GM18861 (cell line): ENCODE data around the gene MTF1.

Source experiments
- ATAC-seq: cut with Tn5 transposase; IDR thresholded peaks from one replicate; pipeline ENCODE4 v1.9.1; 2021; ENCODE audit not compliant: unreplicated experiment

MTF1 gene

DNA sequence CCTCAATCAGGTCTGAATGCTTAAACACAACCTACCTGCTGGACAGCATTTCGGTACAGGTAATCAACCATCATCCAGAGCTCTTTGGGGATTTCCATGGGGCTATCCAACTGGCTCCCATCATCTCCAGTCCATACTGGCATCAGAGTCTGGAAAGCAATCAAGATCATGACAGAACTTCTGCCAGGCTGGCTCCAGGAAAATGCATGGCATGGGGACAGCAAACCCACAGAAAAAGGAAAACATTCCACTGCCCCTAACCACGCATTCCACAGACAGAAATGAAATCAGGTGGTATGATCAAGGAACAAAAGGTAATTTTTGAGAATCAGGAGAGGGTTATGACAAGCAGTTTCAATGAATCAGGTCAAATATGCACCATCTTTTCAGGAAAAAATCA, 9.1 kb upstream of the MTF1 start:
- ATAC-seq = no peak

- ATAC-seq = no peak
These were observed 8.4 kb upstream of the MTF1 start for GRCh38 chr1:37867784-37868183.

DNA sequence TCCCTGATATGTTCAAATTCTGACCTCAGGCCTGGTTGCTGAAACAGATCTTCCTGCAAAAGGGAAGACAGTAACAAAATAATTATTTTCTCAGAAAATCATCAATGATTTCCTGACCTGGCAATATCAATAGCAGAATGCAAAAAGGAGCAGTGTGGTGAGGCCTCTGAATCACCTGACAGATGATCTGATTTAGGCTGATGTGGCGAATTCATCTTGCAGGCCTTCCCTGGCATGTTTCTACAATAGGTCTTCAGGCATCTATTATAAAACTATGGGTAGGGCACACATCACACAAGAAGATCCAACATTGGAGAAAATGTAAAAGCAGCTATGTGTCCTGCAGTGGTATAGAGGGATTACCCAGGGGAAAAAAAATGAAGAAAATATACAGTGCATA, 7.1 kb upstream of the MTF1 start:
- ATAC-seq = no peak

GRCh38 chr1:37865348-37866120, 6.1 kb upstream of the MTF1 start:
- no peak for ATAC-seq

DNA sequence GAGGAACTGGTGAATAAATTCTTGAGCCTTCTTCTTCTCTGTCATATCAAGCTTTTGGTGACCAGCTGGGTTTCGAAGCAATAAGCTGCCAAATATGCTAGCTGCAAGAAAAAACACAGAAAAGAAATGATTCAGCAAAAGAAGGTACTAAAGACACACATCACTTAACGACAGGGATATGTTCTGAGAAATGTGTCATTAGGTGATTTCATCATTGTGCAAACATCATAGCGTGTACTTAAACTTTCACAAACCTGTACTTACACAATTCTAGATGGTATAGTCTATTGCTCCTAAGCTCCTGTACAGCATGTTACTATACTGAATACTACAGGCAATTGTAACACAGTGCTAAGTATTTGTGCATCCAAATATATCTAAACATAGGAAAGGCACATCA, 2.9 kb upstream of the MTF1 start:
- no peak for ATAC-seq

GRCh38 chr1:37861151-37861550, 1.8 kb upstream of the MTF1 start:
- no peak for ATAC-seq

DNA sequence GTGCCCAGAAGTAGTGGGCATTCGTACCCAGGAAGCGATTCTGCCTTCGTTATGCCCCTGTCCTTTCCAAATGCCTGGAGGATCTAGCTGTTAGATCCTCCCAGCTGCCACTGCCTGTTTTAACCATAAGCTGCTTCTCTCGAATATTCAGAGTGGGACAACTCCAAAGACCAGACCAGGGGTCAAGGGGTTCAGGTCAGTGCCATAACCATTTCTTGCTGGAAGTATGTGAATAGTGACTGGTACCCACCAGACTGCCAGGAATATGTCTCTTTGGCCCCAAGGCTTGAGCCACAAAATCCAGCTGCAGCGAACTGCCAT, 914 bp upstream of the MTF1 start:
- no peak for ATAC-seq

DNA sequence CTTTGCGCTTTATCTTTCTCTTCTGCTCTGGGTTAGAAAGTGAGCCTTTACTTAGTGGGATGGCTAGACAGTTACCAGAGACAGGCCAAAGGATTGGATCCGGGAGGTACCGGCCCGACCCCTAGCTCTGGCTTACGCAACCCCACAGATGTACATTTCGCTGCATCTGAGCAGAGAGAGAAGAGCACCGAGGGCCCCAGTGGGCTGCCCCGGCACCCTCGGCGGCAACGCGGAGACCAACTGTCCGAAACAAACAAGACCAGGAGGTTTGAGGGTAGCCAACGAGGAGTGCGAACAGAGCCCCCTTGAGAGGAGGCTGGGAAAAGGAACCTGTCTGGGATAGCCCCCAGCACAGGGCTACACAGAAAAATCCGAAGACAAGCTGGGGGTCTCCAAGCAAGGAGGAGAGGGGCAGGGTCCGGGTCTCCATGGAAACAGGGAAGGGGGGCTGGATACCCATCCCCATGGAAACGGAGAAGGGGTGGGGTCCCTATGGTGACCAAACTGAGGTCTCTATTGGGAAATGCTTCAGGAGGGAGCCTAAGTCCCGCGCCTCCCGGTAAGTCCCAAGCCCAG, 373 bp downstream of the MTF1 start:
- peak; percentile 4 for ATAC-seq

GRCh38 chr1:37854406-37854805, 5.0 kb downstream of the MTF1 start:
- no peak for ATAC-seq

- no peak for ATAC-seq
These were observed 6.2 kb downstream of the MTF1 start for GRCh38 chr1:37853157-37853556.

- ATAC-seq = no peak
These were observed 7.6 kb downstream of the MTF1 start for GRCh38 chr1:37851782-37852210.

DNA sequence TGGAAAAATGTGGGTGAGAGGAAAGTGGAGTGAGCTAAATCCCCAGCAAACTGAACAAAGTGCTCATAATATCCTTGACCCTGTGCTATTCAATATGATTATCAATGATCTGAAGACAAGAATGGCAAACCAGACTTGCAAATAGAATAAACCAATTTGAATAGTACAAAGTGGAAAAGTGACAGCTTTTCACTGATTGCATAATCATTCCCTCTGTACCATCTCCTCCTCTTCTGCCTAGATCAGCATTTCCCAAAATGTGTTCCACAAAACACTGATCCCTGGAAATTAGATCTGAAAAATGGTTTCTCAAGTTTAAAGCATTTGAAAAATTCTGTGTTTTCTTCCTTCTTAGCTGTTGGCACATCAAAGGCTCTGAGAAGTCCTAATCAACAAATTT, 8.1 kb downstream of the MTF1 start:
- ATAC-seq = no peak

GRCh38 chr1:37850352-37850955, 8.9 kb downstream of the MTF1 start:
- ATAC-seq = no peak

GRCh38 chr1:37849480-37849879, 9.9 kb downstream of the MTF1 start:
- ATAC-seq = no peak

DNA sequence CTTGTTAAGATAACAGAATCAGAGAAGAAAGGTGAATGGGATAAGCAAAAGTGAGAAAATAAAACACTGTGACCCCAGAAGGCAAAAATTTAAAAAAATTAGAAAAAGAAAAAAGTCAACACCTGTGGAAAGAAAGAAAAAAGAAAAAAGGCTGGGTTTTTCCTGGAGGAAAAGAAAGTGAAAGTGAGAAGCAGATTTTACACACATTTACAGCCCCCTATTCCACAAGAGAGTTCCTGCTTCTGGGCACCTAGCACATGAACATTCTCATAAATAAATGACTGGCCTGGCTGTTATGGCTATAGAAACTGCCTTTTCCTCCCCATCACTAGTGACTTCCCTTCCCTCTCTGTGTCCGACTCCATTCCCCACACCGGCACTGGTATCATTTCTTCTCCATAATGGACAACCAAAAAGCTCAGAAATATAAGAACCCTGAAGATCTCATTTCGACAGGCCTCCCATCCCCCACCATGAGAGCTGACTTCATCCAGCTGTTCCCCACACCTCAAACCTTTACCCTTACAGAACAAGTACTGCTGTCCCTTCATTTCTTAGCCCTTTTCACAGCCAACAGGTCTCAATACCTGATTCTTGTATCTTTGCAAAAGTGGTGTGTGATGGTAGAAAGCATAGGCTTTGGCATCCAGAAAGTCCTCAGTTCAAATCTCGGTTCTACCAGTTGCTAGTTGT, 12.6 kb downstream of the MTF1 start:
- no peak for ATAC-seq

- no peak for ATAC-seq
These were observed 13.6 kb downstream of the MTF1 start for GRCh38 chr1:37845786-37846185.

DNA sequence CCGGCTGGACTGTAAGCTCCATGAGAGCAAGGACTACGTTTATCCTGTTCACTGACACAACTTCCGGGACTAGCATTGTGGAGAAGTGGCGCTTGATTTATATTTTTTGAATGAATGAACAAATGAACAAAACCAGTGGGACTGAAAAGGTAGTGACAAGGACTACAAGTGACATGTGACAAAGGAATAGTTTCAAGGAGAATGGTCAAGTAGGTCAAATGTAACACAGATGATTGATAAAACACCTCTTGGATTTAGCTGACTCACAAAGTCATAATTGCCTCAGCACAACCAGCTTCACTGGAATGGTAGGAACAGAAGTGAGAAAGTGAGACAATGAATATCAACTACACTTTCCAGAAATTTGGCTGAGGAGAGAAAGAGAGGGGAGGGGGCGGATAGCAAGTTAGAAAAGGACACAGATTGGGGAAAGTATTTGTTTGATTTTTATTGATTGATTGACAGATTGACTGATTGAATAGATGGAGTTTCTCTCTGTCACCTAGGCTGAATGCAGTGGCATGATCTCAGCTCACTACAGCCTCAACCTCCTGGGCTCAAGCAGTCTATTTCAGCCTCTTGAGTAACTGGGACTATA, 14.2 kb downstream of the MTF1 start:
- no peak for ATAC-seq

DNA sequence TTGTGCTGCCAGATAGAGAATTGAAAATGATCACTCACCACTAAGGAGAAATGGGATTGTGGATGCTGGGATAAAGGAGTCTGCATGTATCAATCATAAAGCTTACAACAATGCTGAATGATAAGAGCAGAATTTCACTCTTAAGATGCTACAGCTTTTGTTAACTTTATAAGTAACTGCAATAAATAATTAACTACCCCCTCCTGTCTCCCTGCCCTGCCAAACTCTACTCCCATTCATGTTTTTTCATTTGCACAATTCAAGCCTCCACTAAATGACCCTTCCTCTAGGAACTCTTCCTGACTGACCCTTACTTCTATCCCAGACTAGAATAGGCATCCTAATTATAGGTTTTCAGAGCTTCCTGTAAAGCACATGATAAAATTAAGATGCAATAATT, 14.9 kb downstream of the MTF1 start:
- ATAC-seq = no peak

DNA sequence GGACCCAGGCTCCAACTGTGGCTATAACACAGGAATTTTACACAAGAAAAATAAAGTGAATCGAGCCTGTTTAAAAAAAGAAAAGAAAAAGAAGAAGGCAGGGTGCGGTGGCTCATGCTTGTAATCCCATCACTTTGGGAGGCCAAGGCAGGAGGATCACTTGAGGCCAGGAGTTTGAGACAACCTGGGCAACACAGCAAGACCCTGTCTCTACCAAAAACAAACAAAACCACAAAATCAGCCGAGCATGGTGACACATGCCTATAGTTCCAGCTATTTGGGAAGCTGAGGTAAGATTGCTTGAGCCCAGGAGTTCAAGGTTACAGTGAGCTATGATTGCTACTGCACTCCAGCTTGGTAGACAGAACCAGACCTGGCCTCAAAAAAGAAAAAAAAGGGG, 17.7 kb downstream of the MTF1 start:
- no peak for ATAC-seq

GRCh38 chr1:37840711-37841110, 18.7 kb downstream of the MTF1 start:
- no peak for ATAC-seq

- no peak for ATAC-seq
These were observed 19.7 kb downstream of the MTF1 start for GRCh38 chr1:37839676-37840075.

GRCh38 chr1:37836788-37837187, 22.6 kb downstream of the MTF1 start:
- ATAC-seq = no peak
